ENCODE measurements around the gene STON2.

- TF ChIP-seq POLR2A (IDR thresholded peaks at IDR 0.05; ENCODE audit: low read length): no peak
- no peak for TF ChIP-seq GATA1 (IDR thresholded peaks at IDR 0.05; ENCODE audit: low read depth, low read length)
Measured at GRCh38 chr14:81231540-81231939, 168.6 kb downstream of the STON2 start.
